COLO668 (cell line): ENCODE measurements around the gene KRTAP22-1.

Experiments
- DNase-seq: peaks from one replicate; lab custom pipeline; 2025; ENCODE audit not compliant: unreplicated experiment; lab: John Stamatoyannopoulos, UW

The KRTAP22-1 gene

GRCh38 chr21:30600787-30601186 is at the start of gene KRTAP22-1:
TSS of gene KRTAP22-1 (plus strand) at chr21:30601087.
- DNase-seq, result no peak

GRCh38 chr21:30552782-30553181 is 48.1 kb upstream of the KRTAP22-1 start:
- DNase-seq, result no peak

- no peak for DNase-seq
These were observed 45.8 kb upstream of the KRTAP22-1 start for GRCh38 chr21:30555095-30555494.

- DNase-seq, result no peak
These were observed 39.5 kb upstream of the KRTAP22-1 start, which contains the start of gene KRTAP19-7 for GRCh38 chr21:30561264-30561895. TSS of gene KRTAP19-7 (minus strand) at chr21:30561314. CDS start at chr21:30561289, 25 bp downstream.

- no peak for DNase-seq
These were observed 38.9 kb upstream of the KRTAP22-1 start for GRCh38 chr21:30561957-30562356.

GRCh38 chr21:30563072-30563471 is 37.8 kb upstream of the KRTAP22-1 start:
- no peak for DNase-seq

- DNase-seq, result no peak
These were observed 37.3 kb upstream of the KRTAP22-1 start for GRCh38 chr21:30563630-30564029.

GRCh38 chr21:30567617-30568016 is 33.3 kb upstream of the KRTAP22-1 start:
- no peak for DNase-seq

GRCh38 chr21:30577766-30578165 is 23.1 kb upstream of the KRTAP22-1 start:
- DNase-seq, result no peak

- DNase-seq, result no peak
These were observed 21.5 kb upstream of the KRTAP22-1 start for GRCh38 chr21:30579346-30579745.

- no peak for DNase-seq
These were observed 20.8 kb upstream of the KRTAP22-1 start for GRCh38 chr21:30580132-30580531.

- no peak for DNase-seq
These were observed 18.0 kb upstream of the KRTAP22-1 start for GRCh38 chr21:30582870-30583269.

GRCh38 chr21:30590297-30590696 is 10.6 kb upstream of the KRTAP22-1 start, which contains the start of gene KRTAP22-2:
TSS of gene KRTAP22-2 (minus strand) at chr21:30590397.
- DNase-seq, result no peak

- DNase-seq, result no peak
These were observed 8.7 kb upstream of the KRTAP22-1 start, which contains the start of gene KRTAP6-3 for GRCh38 chr21:30592140-30592539. TSS of gene KRTAP6-3 (plus strand) at chr21:30592440. CDS start at chr21:30592446, 6 bp downstream.

- no peak for DNase-seq
These were observed 2.1 kb upstream of the KRTAP22-1 start, which contains the start of gene KRTAP6-2 for GRCh38 chr21:30598802-30599201. TSS of gene KRTAP6-2 (minus strand) at chr21:30598902. CDS start at chr21:30598874, 28 bp downstream.

GRCh38 chr21:30605968-30606367 is 5.1 kb downstream of the KRTAP22-1 start:
- DNase-seq, result no peak

GRCh38 chr21:30612132-30612531 is 11.2 kb downstream of the KRTAP22-1 start:
- DNase-seq, result no peak

- no peak for DNase-seq
These were observed 12.9 kb downstream of the KRTAP22-1 start, which contains the start of gene KRTAP6-1 for GRCh38 chr21:30613836-30614235. TSS of gene KRTAP6-1 (minus strand) at chr21:30613930. CDS start at chr21:30613904, 26 bp downstream.

- no peak for DNase-seq
These were observed 14.3 kb downstream of the KRTAP22-1 start for GRCh38 chr21:30615199-30615598.

- no peak for DNase-seq
These were observed 15.2 kb downstream of the KRTAP22-1 start, which contains the start of gene KRTAP20-1 for GRCh38 chr21:30616125-30616524. TSS of gene KRTAP20-1 (plus strand) at chr21:30616425. CDS start at chr21:30616455, 30 bp downstream.

- DNase-seq, result no peak
These were observed 19.2 kb downstream of the KRTAP22-1 start for GRCh38 chr21:30620080-30620479.

GRCh38 chr21:30620522-30620921 is 19.6 kb downstream of the KRTAP22-1 start, which contains the start of gene KRTAP20-4:
TSS of gene KRTAP20-4 (plus strand) at chr21:30620627.
- no peak for DNase-seq
